T-helper 2 cell (primary cell): ENCODE data around the gene TBC1D28.
"Not testable (repeated sequence)": the region's sequence is repeated elsewhere in the genome, so short reads cannot be mapped to it uniquely, and the experiment has no call there.

Experiments used
- DNase-seq, 5 experiments: peaks; one replicate each; pipeline versions ENCODE4 v3.0.0 to v3.0.0-alpha.2; 2012 to 2022

TBC1D28 gene

DNA sequence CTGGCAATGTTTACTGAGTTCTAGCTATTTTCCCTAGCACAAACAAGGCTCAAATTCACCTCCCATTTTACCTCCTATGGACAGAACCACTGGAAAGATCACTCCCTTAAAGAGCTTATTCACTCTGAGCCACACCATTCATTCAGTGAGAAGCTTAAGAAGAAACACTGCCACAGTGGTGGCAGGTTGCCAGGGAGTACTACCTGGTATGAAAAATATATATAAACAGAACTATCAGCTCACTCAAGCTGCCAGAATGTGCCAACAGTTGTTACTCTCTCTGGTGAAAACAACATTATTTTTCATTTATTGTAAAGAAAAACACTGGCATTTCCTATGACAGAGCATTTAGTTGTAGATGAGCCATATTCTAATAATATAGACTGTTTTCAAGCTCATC, 31.2 kb downstream of the TBC1D28 start:
- not testable (repeated sequence) for DNase-seq

- not testable (repeated sequence) for DNase-seq
Measured at GRCh38 chr17:18593138-18593537, 51.1 kb downstream of the TBC1D28 start.
